Measurements from ENCODE around the gene HPS1.

Gene HPS1

DNA sequence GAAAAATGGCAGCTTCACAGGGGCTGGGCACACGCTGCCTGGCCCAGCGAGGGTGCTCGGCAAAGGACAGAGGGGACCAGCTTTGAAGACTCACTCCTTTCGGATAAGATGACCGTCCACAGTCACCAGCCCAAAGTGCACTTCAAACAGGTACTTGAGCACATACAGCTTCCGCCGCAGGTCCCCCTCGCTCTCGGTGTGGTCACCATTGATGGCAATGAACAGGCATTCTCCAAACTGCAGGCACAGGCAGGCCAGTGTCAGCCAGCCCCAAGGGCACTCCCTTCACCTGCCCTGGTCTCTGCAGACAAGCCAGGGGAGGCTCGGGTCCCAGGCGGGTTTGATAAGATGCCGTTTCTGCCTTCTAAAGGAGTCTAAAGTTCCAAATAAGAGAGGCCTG is 11.6 kb downstream of the HPS1 start:
- TF ChIP-seq CTCF (conservative IDR thresholded peaks at IDR 0.05; ENCODE audit: low read depth, low read length) = no peak

GRCh38 chr10:98433881-98434732 is 12.6 kb downstream of the HPS1 start:
- H3K4me2 ChIP-seq = no peak overlapping the region
- no peaks in the 10 kb centered on the region for H3K79me2 ChIP-seq (ENCODE audit: insufficient read depth, low read depth)
- H3K9ac ChIP-seq = no peak overlapping the region
- H2AFZ ChIP-seq (ENCODE audit: low read depth) = no peak overlapping the region
- H4K20me1 ChIP-seq (ENCODE audit: insufficient read depth) = no peaks in the 10 kb centered on the region
- no peak overlapping the region for H3K27ac ChIP-seq
- no peaks in the 10 kb centered on the region for H3K36me3 ChIP-seq (ENCODE audit: insufficient read depth)
- H3K4me1 ChIP-seq (ENCODE audit: low read depth, poor library complexity, severe bottlenecking) = no peaks in the 10 kb centered on the region
- TF ChIP-seq CTCF (conservative IDR thresholded peaks at IDR 0.05; ENCODE audit: low read depth, low read length) = no peak
- H3K4me3 ChIP-seq (IDR thresholded peaks at IDR 0.05; ENCODE audit: insufficient read depth, low read depth, low read length) = no peak overlapping the region
- H3K27me3 ChIP-seq (ENCODE audit: insufficient read depth, low read depth) = no peaks in the 10 kb centered on the region

More for the DNA sequence above, 11.6 kb downstream of the HPS1 start:
- Histone ChIP-seq H3K4me1 (ENCODE audit: low read depth, poor library complexity, severe bottlenecking) (no peaks in the 10 kb centered on the region), H3K27me3 (ENCODE audit: insufficient read depth, low read depth) (no peaks in the 10 kb centered on the region), H3K27ac (no peak overlapping the region), H2AFZ (ENCODE audit: low read depth) (no peak overlapping the region), H3K4me3 (IDR thresholded peaks at IDR 0.05; ENCODE audit: insufficient read depth, low read depth, low read length) (no peak overlapping the region), H3K36me3 (ENCODE audit: insufficient read depth) (no peaks in the 10 kb centered on the region), H4K20me1 (ENCODE audit: insufficient read depth) (no peaks in the 10 kb centered on the region), H3K9ac (no peak overlapping the region), H3K4me2 (no peak overlapping the region), H3K79me2 (ENCODE audit: insufficient read depth, low read depth) (no peaks in the 10 kb centered on the region)

DNA sequence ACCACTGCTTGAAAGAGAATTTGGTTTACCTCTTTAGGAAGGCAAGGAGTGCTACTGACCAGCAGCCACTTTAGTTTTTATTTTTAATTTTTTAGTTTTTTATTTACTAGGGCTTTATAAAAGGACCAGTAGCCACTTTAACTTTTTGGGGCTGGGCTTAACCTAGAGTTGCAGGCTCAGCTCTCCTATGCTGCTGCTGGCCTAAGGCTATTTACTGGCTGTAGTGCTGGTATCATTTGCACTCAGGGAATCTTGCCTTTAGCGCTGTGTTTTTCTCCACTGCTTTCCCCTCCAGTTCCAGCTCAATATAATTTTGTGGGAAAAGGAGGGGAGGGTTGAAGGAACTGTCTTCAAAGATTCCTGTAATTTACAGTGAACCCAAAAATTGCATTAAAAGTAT is 13.4 kb downstream of the HPS1 start:
- no peaks in the 10 kb centered on the region for H3K79me2 ChIP-seq (ENCODE audit: insufficient read depth, low read depth)
- H2AFZ ChIP-seq (ENCODE audit: low read depth) = no peak overlapping the region
- H3K4me3 ChIP-seq (IDR thresholded peaks at IDR 0.05; ENCODE audit: insufficient read depth, low read depth, low read length) = no peak overlapping the region
- H3K27me3 ChIP-seq (ENCODE audit: insufficient read depth, low read depth) = no peaks in the 10 kb centered on the region
- no peaks in the 10 kb centered on the region for H3K4me1 ChIP-seq (ENCODE audit: low read depth, poor library complexity, severe bottlenecking)
- H3K27ac ChIP-seq = no peak overlapping the region
- no peak overlapping the region for H3K4me2 ChIP-seq
- no peaks in the 10 kb centered on the region for H4K20me1 ChIP-seq (ENCODE audit: insufficient read depth)
- no peak overlapping the region for H3K9ac ChIP-seq
- no peak for TF ChIP-seq CTCF (conservative IDR thresholded peaks at IDR 0.05; ENCODE audit: low read depth, low read length)
- H3K36me3 ChIP-seq (ENCODE audit: insufficient read depth) = no peaks in the 10 kb centered on the region

DNA sequence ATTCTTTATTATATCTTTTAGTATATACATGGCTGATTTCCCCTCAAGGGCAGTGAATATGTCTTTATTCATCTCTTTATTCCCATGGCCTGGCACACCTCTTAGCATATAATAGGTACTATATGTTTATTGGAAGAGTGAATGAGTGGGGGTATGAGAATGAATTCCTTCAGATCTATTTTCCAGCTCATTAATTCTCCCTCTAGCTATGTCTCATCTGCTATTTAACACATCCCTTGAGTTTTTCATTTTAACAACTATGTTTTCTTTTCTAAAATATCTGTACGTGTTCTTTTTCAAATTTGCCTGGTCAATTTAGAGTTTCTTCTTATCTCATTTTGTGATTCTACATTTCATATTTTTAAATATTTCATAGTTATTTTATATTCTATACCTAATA is 14.4 kb downstream of the HPS1 start:
- Histone ChIP-seq H3K9ac (no peak overlapping the region), H2AFZ (ENCODE audit: low read depth) (no peak overlapping the region), H3K79me2 (ENCODE audit: insufficient read depth, low read depth) (no peaks in the 10 kb centered on the region), H3K27ac (no peak overlapping the region), H3K4me1 (ENCODE audit: low read depth, poor library complexity, severe bottlenecking) (no peaks in the 10 kb centered on the region), H4K20me1 (ENCODE audit: insufficient read depth) (no peaks in the 10 kb centered on the region), H3K4me2 (no peak overlapping the region), H3K27me3 (ENCODE audit: insufficient read depth, low read depth) (no peaks in the 10 kb centered on the region), H3K36me3 (ENCODE audit: insufficient read depth) (no peaks in the 10 kb centered on the region), H3K4me3 (IDR thresholded peaks at IDR 0.05; ENCODE audit: insufficient read depth, low read depth, low read length) (no peak overlapping the region)
- TF ChIP-seq CTCF (conservative IDR thresholded peaks at IDR 0.05; ENCODE audit: low read depth, low read length) = no peak
